NCI-H2196 (cell line): ENCODE measurements around the gene PBX1.

Experiments
- DNase-seq: peaks from one replicate; lab custom pipeline; 2025; ENCODE audit not compliant: unreplicated experiment; lab: John Stamatoyannopoulos, UW

Gene PBX1

GRCh38 chr1:164846731-164847691 lies 288.0 kb downstream of the PBX1 start:
- no peak for DNase-seq

DNA sequence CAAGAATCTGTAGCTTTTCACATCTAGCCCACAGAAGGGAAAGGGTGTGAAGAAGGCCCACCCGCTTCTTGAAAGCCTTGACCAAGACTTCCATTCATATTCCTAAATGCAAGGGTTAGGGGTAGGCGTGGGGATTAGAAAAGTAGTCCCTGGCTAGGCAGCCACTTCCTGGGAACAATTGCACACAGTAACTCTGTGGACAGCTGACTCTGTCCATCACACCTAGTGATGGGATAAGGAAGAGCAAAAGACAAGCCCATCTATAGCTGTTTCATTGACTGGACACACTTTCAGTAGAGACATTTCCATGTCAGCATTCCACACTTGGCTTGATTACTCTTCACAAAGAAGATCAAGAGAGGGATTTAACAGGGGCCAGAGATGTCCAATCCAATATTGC lies 294.2 kb downstream of the PBX1 start:
- no peak for DNase-seq

GRCh38 chr1:164855716-164856329 lies 296.8 kb downstream of the PBX1 start:
- DNase-seq = no peak

- no peak for DNase-seq
Observed at GRCh38 chr1:164856381-164856780, 297.4 kb downstream of the PBX1 start.

- no peak for DNase-seq
Observed at GRCh38 chr1:164857439-164857838, 298.5 kb downstream of the PBX1 start.

- DNase-seq = no peak
Observed at GRCh38 chr1:164858096-164858632, 299.2 kb downstream of the PBX1 start.

DNA sequence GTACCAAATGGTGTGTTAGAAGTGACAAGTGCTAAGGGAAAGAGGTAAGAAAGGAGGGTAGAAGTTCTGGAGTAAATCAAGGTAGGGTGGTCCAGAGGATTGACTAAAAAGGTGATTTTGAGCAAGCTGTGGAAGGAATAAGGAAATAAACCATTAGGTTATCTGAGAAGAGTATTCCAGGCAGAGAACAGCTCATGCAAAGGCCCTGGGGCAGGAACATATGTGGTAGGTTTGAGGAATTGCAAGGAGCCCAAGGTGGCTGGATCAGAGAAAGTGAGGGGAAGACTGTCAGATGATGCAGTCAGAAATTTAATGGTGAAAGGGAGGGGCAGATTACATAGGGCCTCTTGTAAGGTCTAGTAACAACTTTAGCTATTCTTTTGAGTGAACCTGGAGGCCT lies 302.6 kb downstream of the PBX1 start:
- no peak for DNase-seq

- DNase-seq = no peak
Observed at GRCh38 chr1:164863056-164863455, 304.1 kb downstream of the PBX1 start.

GRCh38 chr1:164864161-164864560 lies 305.2 kb downstream of the PBX1 start:
- no peak for DNase-seq

DNA sequence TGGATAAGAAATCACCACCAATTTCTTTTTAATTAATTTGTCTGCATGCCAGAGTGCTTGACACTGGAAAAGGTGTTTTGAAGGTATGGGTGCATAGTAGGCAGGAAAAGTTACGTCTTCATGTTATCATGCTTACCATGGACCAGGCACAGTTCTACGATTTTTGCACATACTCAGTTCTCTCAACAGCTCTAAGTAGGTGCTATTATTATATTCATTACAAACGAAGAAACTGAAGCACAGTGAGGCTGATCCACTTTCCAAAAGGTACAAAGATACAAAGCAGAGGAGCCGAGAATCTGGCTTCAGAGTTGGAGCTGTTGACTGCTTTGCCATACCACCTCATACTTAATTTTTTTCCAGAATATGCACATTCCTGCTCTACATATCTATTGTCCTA lies 306.4 kb downstream of the PBX1 start:
- no peak for DNase-seq

DNA sequence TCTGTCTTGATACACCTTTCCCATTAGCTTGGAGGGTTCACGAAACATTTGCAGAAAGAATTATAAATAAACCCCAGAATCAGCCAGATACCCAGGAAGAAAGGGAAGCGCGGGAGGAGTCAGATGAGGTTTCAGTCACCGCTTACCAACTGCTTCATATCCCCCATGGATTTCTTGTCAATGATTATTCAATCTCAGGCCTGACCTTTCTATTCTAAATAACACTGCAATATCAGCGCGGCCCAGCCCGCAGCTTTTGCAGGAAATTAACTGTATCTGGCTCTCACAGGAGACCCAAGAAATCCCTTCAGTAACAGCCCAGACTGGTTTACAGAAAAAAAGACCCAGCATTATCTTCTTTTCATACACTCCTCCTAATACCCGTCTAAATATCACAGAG lies 308.6 kb downstream of the PBX1 start:
- no peak for DNase-seq

DNA sequence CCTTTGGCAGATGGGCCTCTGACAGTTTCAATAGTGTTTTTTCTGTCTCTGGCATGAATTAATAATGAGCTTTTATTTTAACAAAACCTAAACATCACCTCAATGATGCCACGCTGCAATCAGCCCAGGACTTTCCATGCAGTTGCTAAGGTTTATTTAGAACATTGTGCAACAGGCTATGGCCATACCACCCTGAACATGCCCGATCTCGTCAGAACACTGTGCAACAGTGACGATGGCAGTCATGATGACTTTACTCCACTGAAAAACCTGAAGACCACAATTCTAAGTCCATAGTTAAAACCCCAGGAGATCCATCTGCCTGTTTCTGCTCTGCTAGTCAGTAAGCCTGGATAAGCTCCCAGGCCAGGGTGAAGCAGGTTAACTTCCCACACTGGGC lies 310.0 kb downstream of the PBX1 start:
- DNase-seq = no peak

DNA sequence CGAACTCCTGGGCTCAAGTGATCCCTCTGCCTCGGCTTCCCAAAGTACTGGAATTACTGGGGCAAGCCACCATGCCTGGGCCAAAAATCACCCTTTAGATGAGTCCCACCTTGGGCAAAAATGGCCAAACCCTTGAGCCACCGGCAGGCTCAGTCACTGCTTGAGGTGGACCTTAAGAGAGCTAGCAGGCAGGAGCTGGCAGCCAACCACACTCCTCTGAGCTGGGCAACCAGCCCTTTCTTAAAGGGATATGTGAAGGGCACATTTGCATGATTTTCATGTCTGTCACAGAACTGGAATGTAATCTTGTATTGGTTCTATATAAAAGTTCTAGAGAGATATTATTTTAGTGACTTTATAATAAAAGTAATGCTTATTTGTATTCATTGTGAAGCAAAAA lies 316.5 kb downstream of the PBX1 start:
- DNase-seq = no peak

DNA sequence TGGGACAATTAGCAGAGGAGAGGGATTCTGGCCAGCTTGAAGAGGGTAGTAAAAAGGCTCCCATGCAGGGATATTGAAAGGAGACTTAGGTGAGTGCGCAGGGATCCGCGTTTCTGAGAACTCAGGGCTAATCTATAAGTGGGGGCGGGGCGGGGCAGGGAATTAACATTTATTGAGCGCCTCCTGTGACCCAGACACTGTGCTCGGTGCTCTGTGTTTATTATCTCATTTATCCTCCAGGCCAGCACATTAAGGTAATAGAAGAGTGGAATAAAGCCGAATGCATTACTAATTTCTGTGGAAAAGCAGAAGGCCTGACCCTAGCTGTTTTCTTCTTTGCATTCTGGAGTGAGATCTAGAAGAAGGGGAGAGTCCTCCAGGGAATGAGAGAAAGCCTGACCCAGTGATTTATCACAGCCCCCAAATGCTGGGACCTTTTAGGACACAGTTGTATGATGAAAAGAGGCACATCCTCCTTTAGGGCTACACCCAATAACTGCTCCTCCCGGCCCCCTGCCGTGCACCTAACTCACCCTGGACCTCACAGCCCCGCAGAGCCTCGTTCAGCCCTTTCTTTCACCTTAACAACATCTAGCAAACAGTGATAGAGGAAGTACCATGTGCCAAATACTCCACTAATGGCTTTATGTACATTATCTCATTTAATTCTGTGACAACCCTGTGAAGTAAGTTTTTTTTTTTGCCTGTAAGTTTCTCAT lies 317.6 kb downstream of the PBX1 start:
- no peak for DNase-seq

GRCh38 chr1:164880199-164880598 lies 321.2 kb downstream of the PBX1 start:
- DNase-seq = no peak

GRCh38 chr1:164880644-164881043 lies 321.7 kb downstream of the PBX1 start:
- DNase-seq = no peak

DNA sequence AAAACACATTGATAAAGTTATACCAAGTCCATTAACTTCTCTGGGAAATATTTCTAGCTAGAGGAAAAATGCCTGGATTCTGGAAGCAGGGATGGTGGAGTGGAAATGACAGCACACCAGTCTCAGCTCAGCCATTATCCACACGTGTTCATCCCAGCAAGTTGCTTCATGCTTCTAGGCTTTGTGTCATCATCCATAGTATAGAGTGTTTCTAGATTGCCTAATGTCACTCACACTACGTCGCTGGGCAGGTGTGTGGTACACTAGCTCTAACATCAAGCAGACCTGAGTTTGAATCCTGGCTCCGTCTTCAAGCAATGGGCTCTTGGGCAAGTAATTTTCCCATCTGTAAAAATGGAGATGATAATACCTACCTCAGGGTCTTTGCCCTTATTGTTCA lies 326.3 kb downstream of the PBX1 start:
- no peak for DNase-seq

DNA sequence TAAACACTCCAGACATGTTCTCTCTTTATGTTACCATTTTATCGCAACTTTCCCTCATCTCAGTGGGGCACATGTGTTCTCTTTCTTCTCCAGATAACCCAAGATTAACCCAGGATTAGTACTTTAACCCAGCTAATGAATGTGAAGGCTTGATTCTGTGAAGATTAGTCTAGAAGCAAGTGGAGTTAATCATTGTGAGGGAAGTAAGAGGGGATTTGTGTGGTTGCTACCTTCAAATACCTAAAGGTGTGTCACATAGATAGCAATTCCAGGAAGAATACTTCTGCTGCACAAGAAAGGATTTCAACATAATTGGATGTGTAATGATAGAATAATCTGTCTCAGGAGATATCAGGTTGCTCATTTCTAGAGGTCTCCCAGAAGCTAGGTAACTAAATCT lies 327.1 kb downstream of the PBX1 start:
- DNase-seq = no peak

DNA sequence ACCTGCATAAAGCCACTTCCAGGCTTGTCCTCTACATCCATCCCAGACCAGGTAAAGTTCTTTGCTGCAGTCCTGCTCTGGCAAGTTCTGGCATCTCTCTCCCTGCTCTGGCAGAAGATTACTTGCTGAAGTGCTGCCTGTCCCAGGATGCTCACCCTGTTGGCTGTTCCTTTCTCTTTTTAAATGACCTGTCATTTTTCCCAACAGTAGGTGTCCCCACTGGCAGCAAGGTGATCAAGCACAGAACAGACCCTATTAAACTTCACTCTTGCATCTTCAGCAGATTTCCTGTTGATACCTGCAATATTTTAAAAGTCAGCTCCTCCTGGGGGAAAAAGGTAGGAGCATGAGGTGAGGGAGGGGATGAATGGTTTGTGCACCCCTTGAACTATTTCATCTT lies 332.6 kb downstream of the PBX1 start:
- no peak for DNase-seq

DNA sequence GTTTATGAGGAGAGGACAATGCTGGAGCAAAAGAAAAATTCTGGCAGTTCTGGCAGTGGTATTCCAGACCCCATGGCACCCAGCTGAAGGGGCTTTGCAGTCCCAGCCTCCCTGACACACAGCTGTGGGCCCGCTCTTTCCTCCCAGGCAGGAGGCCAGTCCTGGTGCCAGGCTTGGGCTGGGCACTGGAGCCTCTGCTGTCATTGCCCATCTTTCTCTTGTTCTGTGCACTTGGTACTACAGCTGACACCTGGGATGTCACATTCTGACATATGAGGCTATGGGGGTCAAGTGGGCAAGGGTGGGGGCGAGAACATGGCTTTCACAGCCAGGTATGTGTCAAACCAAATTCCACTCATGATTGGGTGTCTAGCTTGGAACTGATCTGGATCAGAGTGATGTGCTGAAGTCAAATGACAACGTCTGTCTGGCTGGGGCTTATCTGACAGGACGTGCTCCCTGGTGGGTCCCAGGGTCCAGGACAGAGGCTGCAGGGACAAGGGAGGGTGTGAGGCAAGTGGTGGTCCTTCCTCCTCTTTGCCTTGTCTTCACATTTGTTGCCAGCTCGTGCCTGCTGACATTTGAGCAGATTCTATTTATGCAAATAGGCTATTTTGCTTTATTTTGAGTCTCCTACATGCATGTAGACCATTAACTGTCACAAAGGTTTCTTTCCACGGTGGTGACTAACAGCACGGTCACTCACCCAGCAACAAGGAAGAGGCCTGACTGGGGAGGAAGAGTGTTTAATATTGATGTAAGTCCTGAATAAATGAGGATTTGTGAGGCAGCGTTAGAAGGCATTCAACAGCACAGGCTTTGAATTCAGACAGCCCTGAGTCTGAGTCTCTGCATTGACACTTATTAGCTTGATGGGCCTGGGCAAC lies 336.3 kb downstream of the PBX1 start:
- no peak for DNase-seq

DNA sequence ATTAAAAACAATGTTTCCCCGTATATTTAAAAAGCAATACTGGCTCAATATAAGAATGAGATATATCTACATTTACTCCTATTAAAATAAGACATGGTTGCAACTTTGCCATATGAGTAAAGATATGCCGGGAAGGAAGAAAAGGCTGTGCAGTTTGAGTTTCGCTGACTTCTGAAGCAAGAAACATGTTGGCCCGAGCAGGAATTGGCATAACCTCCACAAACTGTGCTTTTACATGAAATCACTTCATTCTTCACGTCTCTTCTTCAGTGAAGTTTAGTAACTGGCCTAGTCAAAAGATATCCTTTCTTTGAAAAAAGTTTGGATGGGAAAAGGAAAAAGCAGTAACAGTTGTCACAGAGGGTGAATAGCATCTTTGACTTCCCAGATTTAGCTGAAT lies 342.0 kb downstream of the PBX1 start:
- DNase-seq = no peak
